ENCODE results near the gene TOPAZ1. TPM values are rescaled to one million over a fixed set of nuclear protein-coding genes. Genes with fewer than 3 reads are reported as not detected.

TOPAZ1 gene
- total and polyA plus RNA-seq, 9 of the 15 experiments (the other 6 are each of a cell fraction or from before 2014, with no cell fraction given), result 0.01 TPM; not detected in 8

DNA sequence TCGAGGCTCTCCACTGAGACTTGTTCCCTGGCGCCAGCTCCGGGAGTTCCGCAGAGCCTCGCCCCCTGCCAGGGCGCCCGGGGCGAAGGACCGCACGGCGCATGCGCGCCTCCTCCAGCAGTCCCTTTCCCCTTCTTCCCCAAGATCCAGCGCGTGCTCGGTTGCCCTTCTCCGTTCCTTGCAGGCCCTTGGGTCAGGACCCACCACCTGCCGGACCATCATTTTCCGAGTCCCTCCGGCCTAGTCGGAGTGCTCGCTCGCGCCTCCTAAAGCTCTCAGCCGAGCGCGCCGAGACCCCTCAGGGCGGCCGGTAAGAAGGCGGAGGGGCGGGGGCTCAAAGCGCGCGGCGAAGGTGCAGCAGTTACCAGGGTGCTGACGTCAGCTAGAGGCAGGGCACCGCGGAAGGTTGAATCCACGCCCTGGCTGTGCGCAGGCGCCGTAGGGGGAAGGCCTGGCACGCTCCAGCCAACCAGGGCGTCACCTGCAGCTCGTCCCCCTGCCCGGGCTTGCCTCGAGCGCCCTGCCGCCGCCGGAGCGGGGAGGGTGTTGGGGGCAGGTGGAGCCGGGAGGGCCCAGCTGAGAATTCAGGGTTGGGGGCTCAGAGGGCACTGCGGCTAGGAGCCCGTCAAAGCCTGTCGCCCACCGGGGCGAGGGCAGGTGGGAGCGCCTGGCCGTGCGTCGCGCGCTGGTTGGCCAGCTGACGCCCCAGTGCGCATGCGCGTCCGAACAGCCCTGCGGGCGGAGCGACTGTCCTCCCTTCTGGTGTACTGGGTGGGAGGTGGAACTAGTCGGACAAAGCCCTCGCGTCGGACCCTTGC, 96.5 kb downstream of the TOPAZ1 start, which contains the start of gene TCAIM (continued):
- TF ChIP-seq NR2C1 (IDR thresholded peaks at IDR 0.05) (no peak), NR2C1 (tag; IDR thresholded peaks at IDR 0.05) (0 out of 2 replicates have a peak, but pooled peaks have one; percentile 31), CREM (IDR thresholded peaks at IDR 0.05; ENCODE audit: low read depth) (peak; percentile 94), FOSL1 (tag; conservative IDR thresholded peaks at IDR 0.05) (peak; percentile 71), DMBX1 (CRISPR knock-in tag; IDR thresholded peaks at IDR 0.05; ENCODE audit: borderline replicate concordance) (peak; percentile 14; the same call in 1 of the 2 replicates), RCOR1 (IDR thresholded peaks at IDR 0.05; ENCODE audit: borderline replicate concordance in 1 of 2, low read depth in 2 of 2, low read length in 2 of 2) (peak; percentile 17 to 56; a peak in 1 of 4 replicates), JUND (IDR thresholded peaks at IDR 0.05; ENCODE audit: borderline replicate concordance, low read depth, low read length) (peak; percentile 90), JUND (tag; IDR thresholded peaks at IDR 0.05; ENCODE audit: borderline replicate concordance, low read depth, low read length) (peak; percentile 85; the same call in 2 of the 3 replicates), SAP30 (IDR thresholded peaks at IDR 0.05; ENCODE audit: borderline replicate concordance, insufficient read depth, low read depth, low read length, poor library complexity, severe bottlenecking) (peak; percentile 44)
- TF ChIP-seq, protein P1, sequence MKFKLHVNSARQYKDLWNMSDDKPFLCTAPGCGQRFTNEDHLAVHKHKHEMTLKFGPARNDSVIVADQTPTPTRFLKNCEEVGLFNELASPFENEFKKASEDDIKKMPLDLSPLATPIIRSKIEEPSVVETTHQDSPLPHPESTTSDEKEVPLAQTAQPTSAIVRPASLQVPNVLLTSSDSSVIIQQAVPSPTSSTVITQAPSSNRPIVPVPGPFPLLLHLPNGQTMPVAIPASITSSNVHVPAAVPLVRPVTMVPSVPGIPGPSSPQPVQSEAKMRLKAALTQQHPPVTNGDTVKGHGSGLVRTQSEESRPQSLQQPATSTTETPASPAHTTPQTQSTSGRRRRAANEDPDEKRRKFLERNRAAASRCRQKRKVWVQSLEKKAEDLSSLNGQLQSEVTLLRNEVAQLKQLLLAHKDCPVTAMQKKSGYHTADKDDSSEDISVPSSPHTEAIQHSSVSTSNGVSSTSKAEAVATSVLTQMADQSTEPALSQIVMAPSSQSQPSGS (CRISPR knock-in tag; IDR thresholded peaks at IDR 0.05), result peak; percentile 80; the same call in 1 of the 2 replicates
- TF ChIP-seq, protein P2, sequence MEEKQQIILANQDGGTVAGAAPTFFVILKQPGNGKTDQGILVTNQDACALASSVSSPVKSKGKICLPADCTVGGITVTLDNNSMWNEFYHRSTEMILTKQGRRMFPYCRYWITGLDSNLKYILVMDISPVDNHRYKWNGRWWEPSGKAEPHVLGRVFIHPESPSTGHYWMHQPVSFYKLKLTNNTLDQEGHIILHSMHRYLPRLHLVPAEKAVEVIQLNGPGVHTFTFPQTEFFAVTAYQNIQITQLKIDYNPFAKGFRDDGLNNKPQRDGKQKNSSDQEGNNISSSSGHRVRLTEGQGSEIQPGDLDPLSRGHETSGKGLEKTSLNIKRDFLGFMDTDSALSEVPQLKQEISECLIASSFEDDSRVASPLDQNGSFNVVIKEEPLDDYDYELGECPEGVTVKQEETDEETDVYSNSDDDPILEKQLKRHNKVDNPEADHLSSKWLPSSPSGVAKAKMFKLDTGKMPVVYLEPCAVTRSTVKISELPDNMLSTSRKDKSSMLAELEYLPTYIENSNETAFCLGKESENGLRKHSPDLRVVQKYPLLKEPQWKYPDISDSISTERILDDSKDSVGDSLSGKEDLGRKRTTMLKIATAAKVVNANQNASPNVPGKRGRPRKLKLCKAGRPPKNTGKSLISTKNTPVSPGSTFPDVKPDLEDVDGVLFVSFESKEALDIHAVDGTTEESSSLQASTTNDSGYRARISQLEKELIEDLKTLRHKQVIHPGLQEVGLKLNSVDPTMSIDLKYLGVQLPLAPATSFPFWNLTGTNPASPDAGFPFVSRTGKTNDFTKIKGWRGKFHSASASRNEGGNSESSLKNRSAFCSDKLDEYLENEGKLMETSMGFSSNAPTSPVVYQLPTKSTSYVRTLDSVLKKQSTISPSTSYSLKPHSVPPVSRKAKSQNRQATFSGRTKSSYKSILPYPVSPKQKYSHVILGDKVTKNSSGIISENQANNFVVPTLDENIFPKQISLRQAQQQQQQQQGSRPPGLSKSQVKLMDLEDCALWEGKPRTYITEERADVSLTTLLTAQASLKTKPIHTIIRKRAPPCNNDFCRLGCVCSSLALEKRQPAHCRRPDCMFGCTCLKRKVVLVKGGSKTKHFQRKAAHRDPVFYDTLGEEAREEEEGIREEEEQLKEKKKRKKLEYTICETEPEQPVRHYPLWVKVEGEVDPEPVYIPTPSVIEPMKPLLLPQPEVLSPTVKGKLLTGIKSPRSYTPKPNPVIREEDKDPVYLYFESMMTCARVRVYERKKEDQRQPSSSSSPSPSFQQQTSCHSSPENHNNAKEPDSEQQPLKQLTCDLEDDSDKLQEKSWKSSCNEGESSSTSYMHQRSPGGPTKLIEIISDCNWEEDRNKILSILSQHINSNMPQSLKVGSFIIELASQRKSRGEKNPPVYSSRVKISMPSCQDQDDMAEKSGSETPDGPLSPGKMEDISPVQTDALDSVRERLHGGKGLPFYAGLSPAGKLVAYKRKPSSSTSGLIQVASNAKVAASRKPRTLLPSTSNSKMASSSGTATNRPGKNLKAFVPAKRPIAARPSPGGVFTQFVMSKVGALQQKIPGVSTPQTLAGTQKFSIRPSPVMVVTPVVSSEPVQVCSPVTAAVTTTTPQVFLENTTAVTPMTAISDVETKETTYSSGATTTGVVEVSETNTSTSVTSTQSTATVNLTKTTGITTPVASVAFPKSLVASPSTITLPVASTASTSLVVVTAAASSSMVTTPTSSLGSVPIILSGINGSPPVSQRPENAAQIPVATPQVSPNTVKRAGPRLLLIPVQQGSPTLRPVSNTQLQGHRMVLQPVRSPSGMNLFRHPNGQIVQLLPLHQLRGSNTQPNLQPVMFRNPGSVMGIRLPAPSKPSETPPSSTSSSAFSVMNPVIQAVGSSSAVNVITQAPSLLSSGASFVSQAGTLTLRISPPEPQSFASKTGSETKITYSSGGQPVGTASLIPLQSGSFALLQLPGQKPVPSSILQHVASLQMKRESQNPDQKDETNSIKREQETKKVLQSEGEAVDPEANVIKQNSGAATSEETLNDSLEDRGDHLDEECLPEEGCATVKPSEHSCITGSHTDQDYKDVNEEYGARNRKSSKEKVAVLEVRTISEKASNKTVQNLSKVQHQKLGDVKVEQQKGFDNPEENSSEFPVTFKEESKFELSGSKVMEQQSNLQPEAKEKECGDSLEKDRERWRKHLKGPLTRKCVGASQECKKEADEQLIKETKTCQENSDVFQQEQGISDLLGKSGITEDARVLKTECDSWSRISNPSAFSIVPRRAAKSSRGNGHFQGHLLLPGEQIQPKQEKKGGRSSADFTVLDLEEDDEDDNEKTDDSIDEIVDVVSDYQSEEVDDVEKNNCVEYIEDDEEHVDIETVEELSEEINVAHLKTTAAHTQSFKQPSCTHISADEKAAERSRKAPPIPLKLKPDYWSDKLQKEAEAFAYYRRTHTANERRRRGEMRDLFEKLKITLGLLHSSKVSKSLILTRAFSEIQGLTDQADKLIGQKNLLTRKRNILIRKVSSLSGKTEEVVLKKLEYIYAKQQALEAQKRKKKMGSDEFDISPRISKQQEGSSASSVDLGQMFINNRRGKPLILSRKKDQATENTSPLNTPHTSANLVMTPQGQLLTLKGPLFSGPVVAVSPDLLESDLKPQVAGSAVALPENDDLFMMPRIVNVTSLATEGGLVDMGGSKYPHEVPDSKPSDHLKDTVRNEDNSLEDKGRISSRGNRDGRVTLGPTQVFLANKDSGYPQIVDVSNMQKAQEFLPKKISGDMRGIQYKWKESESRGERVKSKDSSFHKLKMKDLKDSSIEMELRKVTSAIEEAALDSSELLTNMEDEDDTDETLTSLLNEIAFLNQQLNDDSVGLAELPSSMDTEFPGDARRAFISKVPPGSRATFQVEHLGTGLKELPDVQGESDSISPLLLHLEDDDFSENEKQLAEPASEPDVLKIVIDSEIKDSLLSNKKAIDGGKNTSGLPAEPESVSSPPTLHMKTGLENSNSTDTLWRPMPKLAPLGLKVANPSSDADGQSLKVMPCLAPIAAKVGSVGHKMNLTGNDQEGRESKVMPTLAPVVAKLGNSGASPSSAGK (IDR thresholded peaks at IDR 0.05), result peak; percentile 100
- TF ChIP-seq, protein P3, sequence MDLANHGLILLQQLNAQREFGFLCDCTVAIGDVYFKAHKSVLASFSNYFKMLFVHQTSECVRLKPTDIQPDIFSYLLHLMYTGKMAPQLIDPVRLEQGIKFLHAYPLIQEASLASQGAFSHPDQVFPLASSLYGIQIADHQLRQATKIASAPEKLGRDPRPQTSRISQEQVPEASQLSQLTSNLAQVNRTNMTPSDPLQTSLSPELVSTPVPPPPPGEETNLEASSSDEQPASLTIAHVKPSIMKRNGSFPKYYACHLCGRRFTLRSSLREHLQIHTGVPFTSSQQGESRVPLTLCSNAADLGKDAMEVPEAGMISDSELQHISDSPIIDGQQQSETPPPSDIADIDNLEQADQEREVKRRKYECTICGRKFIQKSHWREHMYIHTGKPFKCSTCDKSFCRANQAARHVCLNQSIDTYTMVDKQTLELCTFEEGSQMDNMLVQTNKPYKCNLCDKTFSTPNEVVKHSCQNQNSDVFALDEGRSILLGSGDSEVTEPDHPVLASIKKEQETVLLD (IDR thresholded peaks at IDR 0.05), result peak; percentile 98

Measured in K562 (cell line).